GM12891 (cell line): ENCODE results near the gene SLC25A21.

Experiments
- POLR2A ChIP-seq: IDR thresholded peaks from 2 replicates; pipeline ENCODE4 v1.6.1; 2011; ENCODE audit warnings: low read depth, low read length, control low read depth
- POLR2AphosphoS5 ChIP-seq: IDR thresholded peaks from 2 replicates; pipeline ENCODE4 v1.6.1; 2011; ENCODE audit warnings: low read depth, low read length, control low read depth
- TAF1 ChIP-seq: IDR thresholded peaks from 2 replicates; pipeline ENCODE4 v1.6.1; 2011; ENCODE audit warnings: low read depth, low read length, control low read depth

GRCh38 chr14:37048666-37049071 lies 123.7 kb downstream of the SLC25A21 start:
- TF ChIP-seq POLR2A (no peak), POLR2AphosphoS5 (no peak), TAF1 (no peak)
